ENCODE measurements around the gene SNRNP25. TPM values are rescaled to one million over a fixed set of nuclear protein-coding genes. Genes with fewer than 3 reads are reported as not detected.

SNRNP25 gene
- total and polyA plus RNA-seq, 4 donors: 15.1 to 22.2 (median 17.7) TPM

- no peaks in the 10 kb centered on the region for H3K27me3 ChIP-seq (ENCODE audit: control insufficient read depth in 4 of 4, insufficient read depth in 4 of 4, low read length in 3 of 4)
- peaks cover 0 to 15% (median 9%) of the 10 kb centered on the region in 4 donors for H3K4me1 ChIP-seq (ENCODE audit: control insufficient read depth in 4 of 4, insufficient read depth in 4 of 4, low read length in 3 of 4)
- H3K36me3 ChIP-seq (ENCODE audit: control insufficient read depth in 4 of 4, insufficient read depth in 3 of 4, low read depth in 1 of 4, low read length in 3 of 4): peaks cover 0 to 6% (median 2%) of the 10 kb centered on the region in 4 donors
- TF ChIP-seq, protein P1, sequence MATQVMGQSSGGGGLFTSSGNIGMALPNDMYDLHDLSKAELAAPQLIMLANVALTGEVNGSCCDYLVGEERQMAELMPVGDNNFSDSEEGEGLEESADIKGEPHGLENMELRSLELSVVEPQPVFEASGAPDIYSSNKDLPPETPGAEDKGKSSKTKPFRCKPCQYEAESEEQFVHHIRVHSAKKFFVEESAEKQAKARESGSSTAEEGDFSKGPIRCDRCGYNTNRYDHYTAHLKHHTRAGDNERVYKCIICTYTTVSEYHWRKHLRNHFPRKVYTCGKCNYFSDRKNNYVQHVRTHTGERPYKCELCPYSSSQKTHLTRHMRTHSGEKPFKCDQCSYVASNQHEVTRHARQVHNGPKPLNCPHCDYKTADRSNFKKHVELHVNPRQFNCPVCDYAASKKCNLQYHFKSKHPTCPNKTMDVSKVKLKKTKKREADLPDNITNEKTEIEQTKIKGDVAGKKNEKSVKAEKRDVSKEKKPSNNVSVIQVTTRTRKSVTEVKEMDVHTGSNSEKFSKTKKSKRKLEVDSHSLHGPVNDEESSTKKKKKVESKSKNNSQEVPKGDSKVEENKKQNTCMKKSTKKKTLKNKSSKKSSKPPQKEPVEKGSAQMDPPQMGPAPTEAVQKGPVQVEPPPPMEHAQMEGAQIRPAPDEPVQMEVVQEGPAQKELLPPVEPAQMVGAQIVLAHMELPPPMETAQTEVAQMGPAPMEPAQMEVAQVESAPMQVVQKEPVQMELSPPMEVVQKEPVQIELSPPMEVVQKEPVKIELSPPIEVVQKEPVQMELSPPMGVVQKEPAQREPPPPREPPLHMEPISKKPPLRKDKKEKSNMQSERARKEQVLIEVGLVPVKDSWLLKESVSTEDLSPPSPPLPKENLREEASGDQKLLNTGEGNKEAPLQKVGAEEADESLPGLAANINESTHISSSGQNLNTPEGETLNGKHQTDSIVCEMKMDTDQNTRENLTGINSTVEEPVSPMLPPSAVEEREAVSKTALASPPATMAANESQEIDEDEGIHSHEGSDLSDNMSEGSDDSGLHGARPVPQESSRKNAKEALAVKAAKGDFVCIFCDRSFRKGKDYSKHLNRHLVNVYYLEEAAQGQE (IDR thresholded peaks at IDR 0.05): no peak
- no peak for TF ChIP-seq RXRA (IDR thresholded peaks at IDR 0.05)
- TF ChIP-seq TAF1 (conservative IDR thresholded peaks at IDR 0.05): no peak
- TF ChIP-seq YY1 (IDR thresholded peaks at IDR 0.05): no peak
- no peak for TF ChIP-seq FOXA2 (IDR thresholded peaks at IDR 0.05)
- TF ChIP-seq HNF4G (IDR thresholded peaks at IDR 0.05): no peak
- no peak for TF ChIP-seq HNF4A (conservative IDR thresholded peaks at IDR 0.05)
- TF ChIP-seq GABPA (IDR thresholded peaks at IDR 0.05 in 1 of 2, conservative IDR thresholded peaks at IDR 0.05 in 1 of 2): no peak
- no peak for TF ChIP-seq SP1 (IDR thresholded peaks at IDR 0.05)
- H3K9ac ChIP-seq (ENCODE audit: low read depth in 1 of 2, low read length in 2 of 2): no peak overlapping the region
- WGBS: 96% methylated on average over 7 of the region's 7 CpGs
- no peak overlapping the region for H3K27ac ChIP-seq (ENCODE audit: low read depth in 1 of 2, low read length in 2 of 2)
- DNase-seq (ENCODE audit: low spot score): no peak
- H3K4me3 ChIP-seq (ENCODE audit: low read depth in 1 of 3, low read length in 3 of 3): no peak overlapping the region
- H3K9me3 ChIP-seq (ENCODE audit: control insufficient read depth in 4 of 4, low read length in 3 of 4): no peaks in the 10 kb centered on the region
Observed at GRCh38 chr16:47234-47633, 6.4 kb upstream of the SNRNP25 start.

GRCh38 chr16:50769-51591, 2.6 kb upstream of the SNRNP25 start:
- H3K9ac ChIP-seq (ENCODE audit: low read depth in 1 of 2, low read length in 2 of 2): no peak overlapping the region
- 90% methylated on average over 15 of the region's 15 CpGs for WGBS
- no peaks in the 10 kb centered on the region for H3K9me3 ChIP-seq (ENCODE audit: control insufficient read depth in 4 of 4, low read length in 3 of 4)
- no peak for DNase-seq (ENCODE audit: low spot score)
- peaks cover under 1 to 10% (median 3%) of the 10 kb centered on the region in 4 donors for H3K36me3 ChIP-seq (ENCODE audit: control insufficient read depth in 4 of 4, insufficient read depth in 3 of 4, low read depth in 1 of 4, low read length in 3 of 4)
- H3K27me3 ChIP-seq (ENCODE audit: control insufficient read depth in 4 of 4, insufficient read depth in 4 of 4, low read length in 3 of 4): no peaks in the 10 kb centered on the region
- peaks cover 0 to 14% (median 8%) of the 10 kb centered on the region in 4 donors for H3K4me1 ChIP-seq (ENCODE audit: control insufficient read depth in 4 of 4, insufficient read depth in 4 of 4, low read length in 3 of 4)
- H3K4me3 ChIP-seq (ENCODE audit: low read depth in 1 of 3, low read length in 3 of 3): no peak overlapping the region
- TF ChIP-seq FOXA1 (IDR thresholded peaks at IDR 0.05): no peak
- no peak for TF ChIP-seq RXRA (IDR thresholded peaks at IDR 0.05)
- TF ChIP-seq RAD21 (IDR thresholded peaks at IDR 0.05): no peak
- no peak for TF ChIP-seq HNF4A (conservative IDR thresholded peaks at IDR 0.05)
- TF ChIP-seq, protein P2, sequence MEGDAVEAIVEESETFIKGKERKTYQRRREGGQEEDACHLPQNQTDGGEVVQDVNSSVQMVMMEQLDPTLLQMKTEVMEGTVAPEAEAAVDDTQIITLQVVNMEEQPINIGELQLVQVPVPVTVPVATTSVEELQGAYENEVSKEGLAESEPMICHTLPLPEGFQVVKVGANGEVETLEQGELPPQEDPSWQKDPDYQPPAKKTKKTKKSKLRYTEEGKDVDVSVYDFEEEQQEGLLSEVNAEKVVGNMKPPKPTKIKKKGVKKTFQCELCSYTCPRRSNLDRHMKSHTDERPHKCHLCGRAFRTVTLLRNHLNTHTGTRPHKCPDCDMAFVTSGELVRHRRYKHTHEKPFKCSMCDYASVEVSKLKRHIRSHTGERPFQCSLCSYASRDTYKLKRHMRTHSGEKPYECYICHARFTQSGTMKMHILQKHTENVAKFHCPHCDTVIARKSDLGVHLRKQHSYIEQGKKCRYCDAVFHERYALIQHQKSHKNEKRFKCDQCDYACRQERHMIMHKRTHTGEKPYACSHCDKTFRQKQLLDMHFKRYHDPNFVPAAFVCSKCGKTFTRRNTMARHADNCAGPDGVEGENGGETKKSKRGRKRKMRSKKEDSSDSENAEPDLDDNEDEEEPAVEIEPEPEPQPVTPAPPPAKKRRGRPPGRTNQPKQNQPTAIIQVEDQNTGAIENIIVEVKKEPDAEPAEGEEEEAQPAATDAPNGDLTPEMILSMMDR (IDR thresholded peaks at IDR 0.05; ENCODE audit: low read depth, low read length, missing input control): no peak
- TF ChIP-seq ZBTB33 (IDR thresholded peaks at IDR 0.05): no peak
- TF ChIP-seq, protein P1 (IDR thresholded peaks at IDR 0.05): no peak
- no peak for TF ChIP-seq NR2F2 (IDR thresholded peaks at IDR 0.05)
- H3K27ac ChIP-seq (ENCODE audit: low read depth in 1 of 2, low read length in 2 of 2): no peak overlapping the region

Data from liver (tissue), 9 donors.